ENCODE data around the gene XPO1.

- TF ChIP-seq CTCF (IDR thresholded peaks at IDR 0.05; ENCODE audit: low read depth, low read length, poor library complexity, severe bottlenecking) (no peak), EZH2phosphoT487 (IDR thresholded peaks at IDR 0.05; ENCODE audit: borderline replicate concordance, low read length) (no peak)
These were observed 66.0 kb downstream of the XPO1 start for GRCh38 chr2:61471905-61472805.
